ENCODE results near the gene MAP7D1.

The MAP7D1 gene

GRCh38 chr1:36122062-36123030, 33.6 kb upstream of the MAP7D1 start:
- no peak overlapping the region for H3K4me3 ChIP-seq (ENCODE audit: low read length)
- no peak for DNase-seq (ENCODE audit: low read depth)
- TF ChIP-seq, protein P1, sequence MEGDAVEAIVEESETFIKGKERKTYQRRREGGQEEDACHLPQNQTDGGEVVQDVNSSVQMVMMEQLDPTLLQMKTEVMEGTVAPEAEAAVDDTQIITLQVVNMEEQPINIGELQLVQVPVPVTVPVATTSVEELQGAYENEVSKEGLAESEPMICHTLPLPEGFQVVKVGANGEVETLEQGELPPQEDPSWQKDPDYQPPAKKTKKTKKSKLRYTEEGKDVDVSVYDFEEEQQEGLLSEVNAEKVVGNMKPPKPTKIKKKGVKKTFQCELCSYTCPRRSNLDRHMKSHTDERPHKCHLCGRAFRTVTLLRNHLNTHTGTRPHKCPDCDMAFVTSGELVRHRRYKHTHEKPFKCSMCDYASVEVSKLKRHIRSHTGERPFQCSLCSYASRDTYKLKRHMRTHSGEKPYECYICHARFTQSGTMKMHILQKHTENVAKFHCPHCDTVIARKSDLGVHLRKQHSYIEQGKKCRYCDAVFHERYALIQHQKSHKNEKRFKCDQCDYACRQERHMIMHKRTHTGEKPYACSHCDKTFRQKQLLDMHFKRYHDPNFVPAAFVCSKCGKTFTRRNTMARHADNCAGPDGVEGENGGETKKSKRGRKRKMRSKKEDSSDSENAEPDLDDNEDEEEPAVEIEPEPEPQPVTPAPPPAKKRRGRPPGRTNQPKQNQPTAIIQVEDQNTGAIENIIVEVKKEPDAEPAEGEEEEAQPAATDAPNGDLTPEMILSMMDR (IDR thresholded peaks at IDR 0.05; ENCODE audit: insufficient read depth, low read depth, low read length, missing control alignments), result no peak

GRCh38 chr1:36123356-36123755, 32.6 kb upstream of the MAP7D1 start:
- H3K4me3 ChIP-seq (ENCODE audit: low read length), result no peak overlapping the region
- TF ChIP-seq, protein P1 (IDR thresholded peaks at IDR 0.05; ENCODE audit: insufficient read depth, low read depth, low read length, missing control alignments), result no peak
- no peak for DNase-seq (ENCODE audit: low read depth)

DNA sequence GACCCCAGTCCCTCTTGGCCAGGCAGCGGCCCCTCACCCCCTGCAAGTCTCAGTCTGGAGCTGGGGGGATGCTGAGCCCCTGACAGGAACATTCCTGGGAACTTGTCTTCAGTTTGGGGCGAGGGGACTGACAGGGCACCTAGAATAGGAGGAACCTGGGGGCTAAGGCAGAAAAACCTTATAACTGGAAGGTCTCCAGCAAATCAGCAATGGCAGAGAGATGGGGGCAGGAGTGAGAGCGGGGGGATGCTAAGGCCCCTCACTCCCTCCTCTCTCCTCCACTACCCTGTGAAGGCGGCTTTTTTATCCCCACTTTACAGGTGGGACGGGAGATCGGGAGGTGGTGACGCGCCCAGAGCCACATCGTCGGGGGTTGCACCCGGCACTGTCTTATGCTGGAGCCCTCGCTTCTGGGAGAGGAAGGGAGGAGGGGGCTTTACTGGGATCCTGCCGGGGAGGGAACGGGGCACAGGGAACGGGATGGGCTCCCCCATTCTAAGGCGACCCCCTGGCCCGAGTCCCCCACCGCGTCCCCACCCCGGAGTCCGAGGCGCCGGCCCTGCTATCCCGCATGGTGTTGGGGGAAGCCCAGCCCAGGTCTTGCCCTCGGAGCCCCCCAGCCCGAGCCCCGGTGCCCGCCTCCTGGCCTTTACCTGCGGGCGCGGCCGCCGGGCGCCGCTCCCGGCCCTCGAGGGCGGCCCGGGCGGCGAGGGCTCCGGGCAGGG, 31.4 kb upstream of the MAP7D1 start:
- H3K4me3 ChIP-seq (ENCODE audit: low read length), result no peak overlapping the region
- TF ChIP-seq, protein P1 (IDR thresholded peaks at IDR 0.05; ENCODE audit: insufficient read depth, low read depth, low read length, missing control alignments), result no peak
- DNase-seq (ENCODE audit: low read depth), result no peak

GRCh38 chr1:36125129-36125991, 30.6 kb upstream of the MAP7D1 start, which contains the start of gene COL8A2:
Gene COL8A2, minus strand, starts transcription at chr1:36125222. Its CDS starts 24,980 bp downstream, at chr1:36100242.
- TF ChIP-seq, protein P1 (IDR thresholded peaks at IDR 0.05; ENCODE audit: insufficient read depth, low read depth, low read length, missing control alignments), result no peak
- no peak within 1 kb of the TSS for H3K4me3 ChIP-seq (ENCODE audit: low read length)
- no peak for DNase-seq (ENCODE audit: low read depth)

- TF ChIP-seq, protein P1 (IDR thresholded peaks at IDR 0.05; ENCODE audit: insufficient read depth, low read depth, low read length, missing control alignments), result no peak
These were observed 29.8 kb upstream of the MAP7D1 start for GRCh38 chr1:36126005-36126716.

More at GRCh38 chr1:36126005-36126716, 29.8 kb upstream of the MAP7D1 start:
- DNase-seq (ENCODE audit: low read depth), result no peak
- no peak overlapping the region for H3K4me3 ChIP-seq (ENCODE audit: low read length)
